PC-3 (cell line): ENCODE measurements around the gene CMSS1. TPM values are rescaled to one million over a fixed set of nuclear protein-coding genes. Genes with fewer than 3 reads are reported as not detected.

Source experiments
- ATAC-seq: fragments of 200-7000 bp; cut with Tn5 transposase; 2 replicates; pipeline ENCODE4 v1.9.1; 2020; ENCODE audit warnings: mild to moderate bottlenecking, moderate library complexity
- BruUV-seq: library from RNA; stranded (reverse); fragments of 400-500 nt; replicated peaks from 2 replicates; lab custom pipeline; 2021; lab: Mats Ljungman, UMichigan
- CTCF ChIA-PET: fragments of 300-600 bp; sonication (Branson Sonifier 250); formaldehyde crosslinking; loops from one replicate; lab custom pipeline; 2022; ENCODE audit warnings: antibody characterized with exemption; lab: Charles Lee
- POLR2A ChIA-PET: fragments of 300-600 bp; sonication (Branson Sonifier 250); formaldehyde crosslinking; loops from one replicate; lab custom pipeline; 2022; ENCODE audit warnings: antibody characterized with exemption; ENCODE audit not compliant: unreplicated experiment; lab: Charles Lee
- DNase-seq: peaks from one replicate; pipeline ENCODE4 v3.0.0-alpha.2; 2015
- H2AFZ ChIP-seq: fragments of 300-600 bp; sonication (generic); 2 replicates; pipeline ENCODE4 v1.6.0; 2016; ENCODE audit warnings: antibody characterized with exemption, low read length
- H3F3A ChIP-seq: fragments of 300-600 bp; sonication (generic); one replicate; pipeline ENCODE4 v1.6.0; 2017; ENCODE audit warnings: antibody characterized with exemption, low read length, control low read depth, mild to moderate bottlenecking; ENCODE audit not compliant: unreplicated experiment
- H3K27ac ChIP-seq: fragments of 300-600 bp; sonication (generic); 2 replicates; pipeline ENCODE4 v1.5.1; 2016; ENCODE audit warnings: mild to moderate bottlenecking, low read length
- H3K27me3 ChIP-seq: fragments of 300-600 bp; sonication (generic); 2 replicates; pipeline ENCODE4 v1.6.1; 2016; ENCODE audit warnings: low read length, mixed read lengths
- H3K36me3 ChIP-seq: fragments of 300-600 bp; sonication (generic); 2 replicates; pipeline ENCODE4 v1.6.1; 2016; ENCODE audit warnings: low read depth, mixed run types, low read length, mixed read lengths
- H3K4me1 ChIP-seq: fragments of 300-600 bp; sonication (generic); 2 replicates; pipeline ENCODE4 v1.5.1; 2016; ENCODE audit warnings: low read length; ENCODE audit not compliant: insufficient read depth
- H3K4me2 ChIP-seq: fragments of 300-600 bp; sonication (generic); 2 replicates; pipeline ENCODE4 v1.6.0; 2016; ENCODE audit warnings: low read length
- H3K4me3 ChIP-seq: fragments of 300-600 bp; sonication (generic); 2 replicates; pipeline ENCODE4 v1.5.1; 2016; ENCODE audit warnings: mild to moderate bottlenecking, low read length, mixed read lengths
- H3K79me2 ChIP-seq: fragments of 300-600 bp; sonication (generic); 2 replicates; pipeline ENCODE4 v1.6.1; 2017; ENCODE audit warnings: low read length, mixed read lengths
- H3K9ac ChIP-seq: fragments of 300-600 bp; sonication (generic); 2 replicates; pipeline ENCODE4 v1.6.0; 2016; ENCODE audit warnings: mild to moderate bottlenecking, low read length
- H3K9me2 ChIP-seq: fragments of 300-600 bp; sonication (generic); replicated peaks from 2 replicates; pipeline ENCODE4 v1.6.1; 2016; ENCODE audit warnings: mixed run types, low read length, mixed read lengths
- H3K9me3 ChIP-seq: fragments of 300-600 bp; sonication (generic); 2 replicates; pipeline ENCODE4 v1.6.1; 2016; ENCODE audit warnings: low read length, mixed read lengths
- H4K20me1 ChIP-seq: fragments of 300-600 bp; sonication (generic); 2 replicates; pipeline ENCODE4 v1.6.1; 2016; ENCODE audit warnings: low read length, mixed read lengths
- EZH2 ChIP-seq: fragments of 300-600 bp; sonication (generic); IDR thresholded peaks from one replicate; pipeline ENCODE4 v1.6.1; 2017; ENCODE audit warnings: antibody characterized with exemption, mild to moderate bottlenecking, low read length; ENCODE audit not compliant: unreplicated experiment
- EZH2phosphoT487 ChIP-seq: fragments of 300-600 bp; sonication (generic); IDR thresholded peaks from 2 replicates; pipeline ENCODE4 v1.6.1; 2018; ENCODE audit warnings: mild to moderate bottlenecking, antibody characterized with exemption, low read length, borderline replicate concordance
- intact Hi-C: fragments of 100-400 bp; cut with micrococcal nuclease; formaldehyde crosslinking; loops from 2 replicates; pipeline ENCODE4 v1.9.0; 2023
- total RNA-seq: library from RNA; depleted of rRNA; stranded (reverse); fragments of >200 nt; gene quantifications from 2 replicates; pipeline ENCODE4 v1.2.3, GENCODE V29; 2014
- TF ChIP-seq, protein P1 (sequence below): fragments of 300-600 bp; sonication (generic); conservative IDR thresholded peaks from 2 replicates; pipeline ENCODE4 v1.5.1; 2017; ENCODE audit warnings: antibody characterized with exemption, low read depth, mild to moderate bottlenecking, low read length

CMSS1 gene
- total RNA-seq, 1 experiment from 2014 or later, result 63.1 TPM

DNA sequence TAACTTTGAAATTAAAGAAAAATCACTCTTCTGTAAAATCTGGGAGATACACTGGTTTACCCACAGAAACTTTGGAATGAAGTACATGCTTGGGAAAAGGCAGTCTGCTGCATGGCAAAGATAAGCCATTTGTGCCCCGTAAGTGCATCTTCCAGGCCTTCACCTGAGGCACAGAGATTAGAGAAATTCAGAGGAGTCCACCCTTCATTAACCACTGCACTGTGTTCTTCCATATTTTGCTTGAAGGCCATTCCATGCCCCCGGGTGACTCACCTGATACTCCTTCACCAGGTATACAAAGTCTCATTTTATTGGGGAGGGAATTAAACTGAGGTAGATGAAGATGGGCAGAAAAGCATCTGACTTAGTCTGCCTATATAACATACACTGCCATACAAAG is 53.0 kb downstream of the CMSS1 start:
- H2AFZ ChIP-seq, result no peak overlapping the region
- H3K27me3 ChIP-seq, result no peaks in the 10 kb centered on the region
- H3K36me3 ChIP-seq, result no peaks in the 10 kb centered on the region
- CTCF ChIA-PET, result no interaction called here
- H3K4me3 ChIP-seq, result no peak overlapping the region
- ATAC-seq (no peak), DNase-seq (no peak)
- H3K9ac ChIP-seq, result no peak overlapping the region
- H3K4me2 ChIP-seq, result no peak overlapping the region
- H3K9me3 ChIP-seq, result no peaks in the 10 kb centered on the region
- no TSS peak for BruUV-seq
- H4K20me1 ChIP-seq, result no peaks in the 10 kb centered on the region; the same call in 1 of the 2 replicates
- peaks cover 28% of the 10 kb centered on the region for H3K4me1 ChIP-seq
- intact Hi-C loops, result no loop called here
- H3K79me2 ChIP-seq, result peaks cover 42% of the 10 kb centered on the region
- H3K9me2 ChIP-seq, result no peaks in the 10 kb centered on the region
- no peak overlapping the region for H3K27ac ChIP-seq
- POLR2A ChIA-PET, result interaction anchor here (0.5 kb wide), 1 partner anchor 9 kb away, joined by 4 read pairs; no protein-coding TSS in a partner anchor
- TF ChIP-seq EZH2 (no peak), EZH2phosphoT487 (no peak)
- TF ChIP-seq, protein P1, sequence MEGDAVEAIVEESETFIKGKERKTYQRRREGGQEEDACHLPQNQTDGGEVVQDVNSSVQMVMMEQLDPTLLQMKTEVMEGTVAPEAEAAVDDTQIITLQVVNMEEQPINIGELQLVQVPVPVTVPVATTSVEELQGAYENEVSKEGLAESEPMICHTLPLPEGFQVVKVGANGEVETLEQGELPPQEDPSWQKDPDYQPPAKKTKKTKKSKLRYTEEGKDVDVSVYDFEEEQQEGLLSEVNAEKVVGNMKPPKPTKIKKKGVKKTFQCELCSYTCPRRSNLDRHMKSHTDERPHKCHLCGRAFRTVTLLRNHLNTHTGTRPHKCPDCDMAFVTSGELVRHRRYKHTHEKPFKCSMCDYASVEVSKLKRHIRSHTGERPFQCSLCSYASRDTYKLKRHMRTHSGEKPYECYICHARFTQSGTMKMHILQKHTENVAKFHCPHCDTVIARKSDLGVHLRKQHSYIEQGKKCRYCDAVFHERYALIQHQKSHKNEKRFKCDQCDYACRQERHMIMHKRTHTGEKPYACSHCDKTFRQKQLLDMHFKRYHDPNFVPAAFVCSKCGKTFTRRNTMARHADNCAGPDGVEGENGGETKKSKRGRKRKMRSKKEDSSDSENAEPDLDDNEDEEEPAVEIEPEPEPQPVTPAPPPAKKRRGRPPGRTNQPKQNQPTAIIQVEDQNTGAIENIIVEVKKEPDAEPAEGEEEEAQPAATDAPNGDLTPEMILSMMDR, result no peak
- H3F3A ChIP-seq, result no peaks in the 10 kb centered on the region

DNA sequence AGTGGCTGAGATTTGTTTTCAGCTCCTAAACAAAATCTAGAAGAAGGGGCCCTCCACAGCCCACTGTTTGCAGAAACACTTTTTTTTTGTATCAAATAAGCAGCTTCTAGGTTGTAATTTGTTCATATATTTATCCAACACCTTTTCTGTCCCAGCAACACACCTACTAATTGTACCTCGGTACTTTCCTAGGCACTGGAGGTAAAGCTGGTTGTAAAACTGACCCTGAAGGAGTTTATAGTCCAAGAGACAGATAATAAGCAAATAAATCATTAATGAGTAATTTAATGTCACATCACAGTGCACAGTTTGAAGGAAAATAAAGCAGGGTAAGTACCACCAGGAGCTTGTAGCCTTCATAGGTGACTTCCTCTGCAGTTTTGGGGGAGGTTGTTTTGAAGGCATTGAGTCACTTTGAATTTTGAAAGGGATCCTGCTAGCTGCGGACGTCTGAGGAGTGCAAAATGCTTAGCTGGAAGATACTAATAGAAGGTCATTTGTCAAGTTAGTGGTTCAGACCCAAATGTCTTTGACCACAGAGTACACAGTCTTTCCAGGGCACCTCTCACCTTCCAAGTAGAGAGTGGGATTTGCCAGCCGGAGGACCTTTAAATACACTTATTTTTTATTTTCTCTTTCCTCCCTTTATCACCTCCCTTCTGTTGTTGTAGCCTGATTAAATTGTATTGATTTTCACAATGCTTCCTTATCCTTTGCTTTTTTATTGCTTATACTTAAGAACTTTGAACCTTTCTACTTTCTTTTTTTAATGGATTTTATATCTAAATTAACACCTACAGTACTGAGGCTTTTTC is 53.8 kb downstream of the CMSS1 start:
- Histone ChIP-seq H3K79me2 (peaks cover 37% of the 10 kb centered on the region), H3K4me2 (no peak overlapping the region), H4K20me1 (no peaks in the 10 kb centered on the region; the same call in 1 of the 2 replicates), H2AFZ (no peak overlapping the region), H3K9ac (no peak overlapping the region), H3K4me1 (peaks cover 21% of the 10 kb centered on the region), H3F3A (no peaks in the 10 kb centered on the region), H3K36me3 (no peaks in the 10 kb centered on the region), H3K27ac (no peak overlapping the region), H3K9me3 (no peaks in the 10 kb centered on the region), H3K4me3 (no peak overlapping the region), H3K9me2 (no peaks in the 10 kb centered on the region), H3K27me3 (no peaks in the 10 kb centered on the region)
- DNase-seq, result no peak
- ATAC-seq, result no peak
- intact Hi-C loops, result no loop called here
- CTCF ChIA-PET, result no interaction called here
- POLR2A ChIA-PET, result no interaction called here
- no TSS peak for BruUV-seq
- TF ChIP-seq, protein P1, result no peak
- no peak for TF ChIP-seq EZH2
- no peak for TF ChIP-seq EZH2phosphoT487

DNA sequence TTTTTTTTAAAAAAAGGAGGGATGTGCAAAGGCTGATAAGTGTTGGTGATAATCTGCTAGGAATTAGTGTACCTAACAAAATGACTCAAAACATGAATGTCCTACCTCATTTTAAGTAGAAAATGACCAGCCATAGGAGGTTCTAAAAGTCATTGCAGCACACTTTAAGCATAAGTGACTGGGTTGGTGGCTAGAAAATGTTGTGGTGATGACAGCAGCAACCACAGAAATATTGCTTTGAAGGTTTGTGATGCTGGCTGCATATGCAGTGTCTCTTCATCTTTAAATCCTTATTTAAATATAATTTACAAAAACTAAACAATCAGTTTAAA is 55.2 kb downstream of the CMSS1 start:
- intact Hi-C loops, result no loop called here
- H4K20me1 ChIP-seq, result no peaks in the 10 kb centered on the region
- H3F3A ChIP-seq, result no peaks in the 10 kb centered on the region
- ATAC-seq, result no peak
- DNase-seq, result no peak
- no peak overlapping the region for H3K4me2 ChIP-seq
- H3K9me2 ChIP-seq, result no peaks in the 10 kb centered on the region
- no peak overlapping the region for H2AFZ ChIP-seq
- no TSS peak for BruUV-seq
- H3K9me3 ChIP-seq, result no peaks in the 10 kb centered on the region
- H3K27ac ChIP-seq, result no peak overlapping the region
- ChIA-PET POLR2A (no interaction called here), CTCF (no interaction called here)
- peaks cover 24% of the 10 kb centered on the region for H3K79me2 ChIP-seq
- no peaks in the 10 kb centered on the region for H3K27me3 ChIP-seq
- H3K4me3 ChIP-seq, result no peak overlapping the region
- H3K36me3 ChIP-seq, result no peaks in the 10 kb centered on the region
- peaks cover 20% of the 10 kb centered on the region for H3K4me1 ChIP-seq
- H3K9ac ChIP-seq, result no peak overlapping the region
- TF ChIP-seq, protein P1, result no peak
- TF ChIP-seq EZH2phosphoT487 (no peak), EZH2 (no peak)
